ENCODE results near the gene DTWD2.
"Not testable (repeated sequence)": the region's sequence is repeated elsewhere in the genome, so short reads cannot be mapped to it uniquely, and the experiment has no call there.

The DTWD2 gene

DNA sequence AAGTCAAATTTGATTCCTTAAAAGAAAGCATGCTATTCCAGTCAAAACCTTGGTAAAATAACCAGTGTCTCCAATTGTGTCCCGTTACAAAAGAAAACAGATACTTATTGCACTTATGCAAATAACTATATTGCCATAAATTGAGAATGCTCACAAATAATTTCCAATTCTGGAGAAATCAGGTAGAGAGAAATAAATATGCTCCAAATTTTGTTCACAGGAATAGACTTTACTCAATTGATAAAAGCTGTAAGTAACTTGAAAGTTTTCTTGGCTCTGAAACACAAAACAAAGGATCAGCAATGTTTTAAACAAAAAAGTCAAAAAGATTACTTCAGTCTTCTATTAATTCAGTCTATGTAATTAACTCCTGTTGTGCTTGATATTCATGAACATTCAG is 7.8 kb upstream of the DTWD2 start:
- DNase-seq (ENCODE audit: low read depth) = no peak

DNA sequence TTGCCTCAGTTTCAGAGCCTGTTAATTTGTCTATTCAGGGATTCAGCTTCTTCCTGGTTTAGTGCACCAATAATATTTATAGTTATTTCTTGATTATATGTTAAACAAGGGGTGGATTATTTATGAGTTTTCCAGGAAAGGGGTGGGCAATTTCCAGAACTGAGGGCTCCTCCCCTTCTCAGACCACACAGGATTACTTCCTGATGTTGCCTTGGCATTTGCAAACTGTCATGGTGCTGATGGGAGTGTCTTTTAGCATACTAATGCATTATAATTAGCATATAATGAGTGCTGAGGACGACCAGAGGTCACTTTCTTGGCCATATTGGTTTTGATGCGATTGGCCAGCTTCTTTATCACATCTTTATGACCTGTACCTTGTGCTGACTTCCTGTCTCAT is 6.2 kb upstream of the DTWD2 start:
- no peak for DNase-seq (ENCODE audit: low read depth)

DNA sequence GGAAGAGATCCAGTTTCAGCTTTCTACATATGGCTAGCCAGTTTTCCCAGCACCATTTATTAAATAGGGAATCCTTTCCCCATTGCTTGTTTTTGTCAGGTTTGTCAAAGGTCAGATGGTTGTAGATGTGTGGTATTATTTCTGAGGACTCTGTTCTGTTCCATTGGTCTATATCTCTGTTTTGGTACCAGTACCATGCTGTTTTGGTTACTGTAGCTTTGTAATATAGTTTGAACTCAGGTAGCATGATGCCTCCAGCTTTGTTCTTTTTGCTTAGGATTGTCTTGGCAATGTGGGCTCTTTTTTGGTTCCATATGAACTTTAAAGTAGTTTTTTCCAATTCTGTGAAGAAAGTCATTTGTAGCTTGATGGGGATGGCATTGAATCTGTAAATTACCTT is 4.8 kb upstream of the DTWD2 start:
- not testable (repeated sequence) for DNase-seq (ENCODE audit: low read depth)

DNA sequence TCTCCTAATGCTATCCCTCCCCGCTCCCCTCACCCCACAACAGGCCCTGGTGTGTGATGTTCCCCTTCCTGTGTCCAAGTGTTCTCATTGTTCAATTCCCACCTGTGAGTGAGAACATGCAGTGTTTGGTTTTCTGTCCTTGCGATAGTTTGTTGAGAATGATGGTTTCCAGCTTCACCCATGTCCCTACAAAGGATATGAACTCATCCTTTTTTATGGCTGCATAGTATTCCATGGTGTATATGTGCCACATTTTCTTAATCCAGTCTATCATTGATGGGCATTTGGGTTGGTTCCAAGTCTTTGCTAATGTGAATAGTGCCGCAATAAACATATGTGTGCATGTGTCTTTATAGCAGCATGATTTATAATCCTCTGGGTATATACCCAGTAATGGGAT is 3.7 kb upstream of the DTWD2 start:
- DNase-seq (ENCODE audit: low read depth) = not testable (repeated sequence)

DNA sequence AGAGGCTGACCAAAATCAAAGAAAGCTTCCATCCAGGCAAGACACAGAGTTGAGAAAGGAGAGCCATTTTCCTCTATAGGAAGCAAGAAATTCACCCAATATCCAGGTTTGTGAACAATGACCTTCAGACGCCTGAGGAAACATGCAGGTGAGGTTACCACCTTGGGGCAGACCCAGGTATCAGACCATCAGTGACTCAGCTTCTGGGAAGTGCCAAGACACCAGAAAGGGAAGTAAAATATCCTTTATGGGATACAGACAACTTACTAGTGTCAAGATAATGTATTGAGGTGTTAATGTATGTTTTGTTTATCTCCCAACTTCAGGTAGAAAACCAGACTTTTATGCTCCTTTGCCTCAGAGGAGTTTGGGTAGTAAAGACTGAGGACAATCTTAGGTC is 2.2 kb upstream of the DTWD2 start:
- DNase-seq (ENCODE audit: low read depth) = no peak

DNA sequence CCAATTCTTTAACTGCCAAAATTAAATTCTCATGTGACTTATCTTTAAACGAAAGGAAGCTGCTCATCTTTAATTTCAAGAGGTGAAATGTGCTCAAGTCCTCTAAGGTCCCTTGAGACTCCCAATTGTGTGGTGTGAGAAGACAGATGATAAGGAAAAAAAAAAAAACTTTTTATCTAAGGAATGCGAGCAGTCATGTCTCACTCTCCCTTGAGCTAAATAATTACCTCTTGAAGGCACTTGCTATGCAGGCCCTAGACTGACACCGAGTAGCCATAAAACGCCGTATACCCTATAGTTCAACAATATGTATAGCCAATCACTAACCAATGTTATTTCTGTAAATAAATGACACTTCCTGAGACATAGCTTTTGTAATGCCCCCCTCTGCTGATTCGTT is 1.5 kb upstream of the DTWD2 start:
- DNase-seq (ENCODE audit: low read depth) = no peak

DNA sequence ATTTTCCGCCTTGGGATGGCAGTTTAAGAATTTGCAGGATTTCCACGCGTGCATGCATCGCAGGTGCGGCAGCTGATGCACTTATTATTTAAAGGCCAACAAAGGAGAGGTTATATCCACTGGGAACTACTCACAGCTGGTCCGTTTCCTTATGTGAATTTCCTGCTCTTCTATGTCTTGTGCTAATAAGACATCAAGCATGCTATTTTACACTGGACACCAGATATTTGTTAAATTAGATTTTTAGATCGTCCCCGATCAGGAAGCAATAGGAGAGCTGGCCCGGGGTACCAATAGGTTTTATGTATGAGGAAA is 476 bp upstream of the DTWD2 start:
- DNase-seq (ENCODE audit: low read depth) = no peak

DNA sequence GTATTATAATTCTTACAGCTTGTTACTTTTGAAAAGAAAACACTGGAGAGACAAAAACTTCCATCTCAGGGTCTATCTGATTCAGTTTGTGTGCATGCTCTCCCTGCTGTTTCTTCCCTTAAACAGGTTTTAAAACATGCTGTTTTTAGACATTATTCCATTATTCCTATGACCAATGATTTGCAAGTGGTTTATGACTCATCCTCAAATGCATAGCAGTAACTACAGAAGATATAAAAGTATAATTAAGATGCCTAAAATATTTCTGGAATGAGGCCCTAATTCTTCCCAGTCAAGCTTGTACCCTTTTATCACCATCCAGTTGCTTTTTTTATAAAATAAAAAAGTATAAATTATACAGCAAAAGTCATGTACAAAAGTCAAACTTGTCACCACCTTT is 3.7 kb downstream of the DTWD2 start:
- peak; percentile 45 for DNase-seq (ENCODE audit: low read depth)

DNA sequence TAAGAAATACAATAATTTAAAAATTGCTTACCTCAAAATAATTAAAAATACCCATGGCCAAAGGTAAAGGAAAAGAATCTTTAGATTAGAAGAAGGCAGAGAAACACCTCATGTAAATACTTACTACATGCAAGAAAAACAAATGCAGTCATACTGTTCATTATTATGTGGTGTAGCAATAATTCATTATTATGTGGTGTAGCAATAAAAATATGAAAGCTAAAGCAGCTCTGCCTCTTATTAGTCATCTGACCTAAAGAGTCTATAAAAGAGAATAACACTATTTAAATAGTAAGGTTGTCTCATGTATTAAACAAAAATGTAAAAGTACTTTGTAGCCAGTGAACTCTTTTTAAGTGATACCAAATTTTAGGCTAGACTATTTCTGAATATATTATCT is 6.6 kb downstream of the DTWD2 start:
- DNase-seq (ENCODE audit: low read depth) = no peak

DNA sequence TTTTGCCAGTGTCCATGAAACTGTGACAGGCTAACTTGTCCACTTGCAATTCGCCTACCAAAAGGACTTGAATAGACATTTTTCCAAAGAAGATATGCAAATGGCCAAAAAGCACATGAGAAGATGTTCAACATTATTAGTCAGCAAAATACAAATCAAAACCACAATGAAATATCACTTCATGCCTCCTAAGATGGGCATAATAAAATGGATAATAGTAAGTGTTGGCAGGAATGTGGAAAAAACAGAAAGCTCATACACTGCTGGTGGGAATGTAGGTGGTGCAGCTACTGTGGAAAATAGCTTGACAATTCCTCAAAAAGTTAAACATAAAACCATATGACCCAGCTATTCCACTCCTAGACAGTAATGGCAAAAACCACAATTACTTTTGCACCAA is 7.9 kb downstream of the DTWD2 start:
- no peak for DNase-seq (ENCODE audit: low read depth)

DNA sequence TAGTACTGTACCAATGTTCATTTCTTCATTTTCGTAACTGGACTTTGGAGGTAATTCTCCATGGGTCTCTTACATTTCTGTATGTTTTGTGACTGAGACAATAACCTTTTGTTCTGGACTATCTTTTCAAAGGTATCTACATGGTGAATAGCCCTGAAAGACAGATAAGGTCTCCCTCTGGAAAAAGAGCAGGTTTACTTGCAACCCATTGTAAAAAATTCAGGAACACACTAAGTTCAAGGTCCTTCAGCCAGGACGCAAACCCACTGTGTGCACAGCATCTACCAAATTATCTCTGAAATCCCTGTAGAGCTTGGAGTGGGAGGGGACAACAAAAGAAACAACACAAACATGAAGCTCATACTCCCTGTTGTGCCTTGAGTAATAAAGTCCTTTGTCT is 8.3 kb downstream of the DTWD2 start:
- DNase-seq (ENCODE audit: low read depth) = no peak

DNA sequence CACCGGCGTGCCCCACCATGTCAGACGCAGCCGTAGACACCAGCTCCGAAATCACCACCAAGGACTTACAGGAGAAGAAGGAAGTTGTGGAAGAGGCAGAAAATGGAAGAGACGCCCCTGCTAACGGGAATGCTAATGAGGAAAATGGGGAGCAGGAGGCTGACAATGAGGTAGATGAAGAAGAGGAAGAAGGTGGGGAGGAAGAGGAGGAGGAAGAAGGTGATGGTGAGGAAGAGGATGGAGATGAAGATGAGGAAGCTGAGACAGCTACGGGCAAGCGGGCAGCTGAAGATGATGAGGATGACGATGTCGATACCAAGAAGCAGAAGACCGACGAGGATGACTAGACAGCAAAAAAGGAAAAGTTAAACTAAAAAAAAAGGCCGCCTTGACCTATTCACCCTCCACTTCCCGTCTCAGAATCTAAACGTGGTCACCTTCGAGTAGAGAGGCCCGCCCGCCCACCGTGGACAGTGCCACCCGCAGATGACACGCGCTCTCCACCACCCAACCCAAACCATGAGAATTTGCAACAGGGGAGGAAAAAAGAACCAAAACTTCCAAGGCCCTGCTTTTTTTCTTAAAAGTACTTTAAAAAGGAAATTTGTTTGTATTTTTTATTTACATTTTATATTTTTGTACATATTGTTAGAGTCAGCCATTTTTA is 14.4 kb downstream of the DTWD2 start:
- DNase-seq (ENCODE audit: low read depth) = not testable (repeated sequence)

DNA sequence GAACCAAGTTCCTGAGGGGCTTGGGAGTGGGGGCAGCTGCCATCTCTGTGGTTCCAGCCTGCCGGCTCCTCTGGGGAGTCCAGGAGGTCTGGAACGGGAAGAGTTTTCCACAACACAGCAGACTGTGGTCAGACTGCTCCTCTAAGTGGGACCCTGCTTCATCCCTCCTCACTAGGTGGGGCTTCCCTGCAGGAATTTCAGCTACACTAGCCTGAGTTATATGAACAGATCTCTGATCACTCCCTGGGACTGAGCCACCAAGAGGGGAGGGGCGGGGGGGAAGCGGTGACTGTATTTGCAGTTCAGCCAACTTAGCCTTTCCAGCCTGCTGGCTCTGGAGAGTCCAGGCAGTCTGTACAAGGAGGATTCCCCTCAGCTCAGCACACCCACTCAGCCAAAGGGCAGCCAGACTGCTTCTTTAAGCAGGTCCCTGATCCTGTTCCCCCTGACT is 19.4 kb downstream of the DTWD2 start:
- DNase-seq (ENCODE audit: low read depth) = no peak

DNA sequence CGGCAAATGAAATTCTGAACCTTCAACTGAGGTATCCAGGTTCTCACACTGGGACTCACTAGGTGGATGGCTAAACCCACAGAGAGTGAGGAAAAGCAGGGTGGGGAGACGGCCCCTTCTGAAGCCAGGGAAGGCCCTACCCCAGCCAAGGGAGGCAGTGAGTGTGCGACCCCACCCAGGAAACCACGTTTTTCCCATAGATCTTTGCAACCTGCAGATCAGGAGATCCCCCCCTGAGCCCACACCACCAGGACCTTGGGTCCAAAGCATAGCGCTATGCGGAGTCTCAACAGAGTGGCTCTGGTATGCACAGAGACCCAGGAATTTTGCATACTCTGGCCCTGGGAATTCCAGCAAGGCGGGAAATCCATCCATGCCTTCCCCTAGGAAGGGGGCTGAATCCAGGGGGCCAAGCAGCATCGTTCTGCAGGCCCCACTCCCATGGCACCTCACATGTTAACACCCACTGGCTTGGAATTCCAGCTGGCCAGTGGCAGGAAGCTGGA is 19.9 kb downstream of the DTWD2 start:
- no peak for DNase-seq (ENCODE audit: low read depth)

DNA sequence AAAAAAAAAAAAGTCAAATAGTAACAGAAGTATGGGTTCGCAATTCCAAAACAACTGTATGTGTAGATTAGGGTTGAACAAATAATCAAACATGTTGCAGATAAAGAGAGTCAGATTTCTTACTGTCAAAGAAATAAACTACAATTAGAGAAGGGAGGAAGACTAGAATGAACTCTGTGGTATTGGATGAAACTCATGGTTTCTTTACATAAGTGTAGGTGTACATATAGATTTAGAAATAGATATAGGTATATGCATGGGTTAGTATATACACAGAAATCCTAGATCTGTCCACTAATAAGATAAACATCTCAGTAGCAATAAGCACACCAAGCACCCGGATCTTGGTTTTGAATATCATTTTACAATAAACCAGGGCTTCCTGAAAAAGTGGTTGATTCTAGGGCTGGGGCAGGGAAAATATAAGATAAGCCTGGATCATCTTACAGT is 21.3 kb downstream of the DTWD2 start:
- no peak for DNase-seq (ENCODE audit: low read depth)

DNA sequence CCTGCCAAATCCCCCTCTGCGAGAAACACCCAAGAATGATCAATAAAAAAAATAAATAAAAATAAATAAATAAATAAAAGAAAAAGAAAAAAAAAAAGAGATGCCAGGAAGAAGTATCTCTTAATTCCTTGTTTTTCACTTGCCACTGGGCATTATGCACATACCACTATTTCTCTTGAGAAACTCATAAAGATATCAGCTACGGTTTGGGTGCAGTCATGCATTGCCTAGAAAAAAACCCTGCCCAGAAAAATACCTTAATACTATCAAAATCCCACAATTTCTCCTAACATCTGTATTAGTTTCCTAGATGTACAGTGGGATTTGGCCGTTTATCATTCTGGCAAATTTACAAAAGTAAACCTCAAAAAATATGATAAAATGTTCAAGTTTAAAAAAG is 22.5 kb downstream of the DTWD2 start:
- DNase-seq (ENCODE audit: low read depth) = no peak

DNA sequence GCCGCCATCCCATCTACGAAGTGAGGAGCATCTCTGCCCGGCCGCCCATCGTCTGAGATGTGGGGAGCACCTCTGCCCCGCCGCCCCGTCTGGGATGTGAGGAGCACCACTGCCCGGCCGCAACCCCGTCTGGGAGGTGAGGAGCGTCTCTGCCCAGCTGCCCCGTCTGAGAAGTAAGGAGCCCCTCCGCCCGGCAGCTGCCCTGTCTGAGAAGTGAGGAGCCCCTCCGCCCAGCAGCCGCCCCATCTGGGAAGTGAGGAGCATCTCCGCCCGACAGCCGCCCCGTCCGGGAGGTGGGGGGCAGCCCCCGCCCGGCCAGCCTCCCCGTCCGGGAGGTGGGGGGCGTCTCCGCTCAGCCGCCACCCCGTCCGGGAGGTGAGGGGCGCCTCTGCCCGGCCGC is 23.4 kb downstream of the DTWD2 start:
- not testable (repeated sequence) for DNase-seq (ENCODE audit: low read depth)

DNA sequence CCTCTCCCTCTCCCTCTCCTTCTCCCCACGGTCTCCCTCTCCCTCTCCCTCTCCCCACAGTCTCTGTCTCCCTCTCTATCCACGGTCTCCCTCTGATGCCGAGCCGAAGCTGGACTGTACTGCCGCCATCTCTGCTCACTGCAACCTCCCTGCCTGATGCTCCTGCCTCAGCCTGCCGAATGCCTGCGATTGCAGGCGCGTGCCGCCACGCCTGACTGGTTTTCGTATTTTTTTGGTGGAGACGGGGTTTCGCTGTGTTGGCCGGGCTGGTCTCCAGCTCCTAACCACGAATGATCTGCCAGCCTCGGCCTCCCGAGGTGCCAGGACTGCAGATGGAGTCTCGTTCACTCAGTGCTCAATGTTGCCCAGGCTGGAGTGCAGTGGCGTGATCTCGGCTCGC is 24.0 kb downstream of the DTWD2 start:
- not testable (repeated sequence) for DNase-seq (ENCODE audit: low read depth)

DNA sequence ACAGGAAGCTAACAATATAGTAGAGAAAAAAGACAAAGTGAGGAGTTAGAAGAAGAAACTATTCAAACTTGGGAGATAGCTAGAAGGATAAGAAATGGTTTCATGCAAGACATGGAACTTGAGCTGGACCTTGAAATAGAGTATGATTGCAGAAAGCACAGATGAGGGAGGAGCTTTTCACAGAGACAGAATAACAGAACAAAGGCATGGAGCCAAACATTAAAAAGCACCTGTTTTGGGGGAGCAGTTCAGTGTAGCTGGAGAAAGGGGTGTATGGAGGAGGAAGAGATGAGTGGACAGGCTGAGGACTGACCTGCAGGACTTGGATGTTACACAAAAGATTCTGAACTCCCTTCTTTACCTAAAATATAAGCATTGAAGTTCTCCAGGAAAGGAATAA is 25.2 kb downstream of the DTWD2 start:
- DNase-seq (ENCODE audit: low read depth) = no peak

DNA sequence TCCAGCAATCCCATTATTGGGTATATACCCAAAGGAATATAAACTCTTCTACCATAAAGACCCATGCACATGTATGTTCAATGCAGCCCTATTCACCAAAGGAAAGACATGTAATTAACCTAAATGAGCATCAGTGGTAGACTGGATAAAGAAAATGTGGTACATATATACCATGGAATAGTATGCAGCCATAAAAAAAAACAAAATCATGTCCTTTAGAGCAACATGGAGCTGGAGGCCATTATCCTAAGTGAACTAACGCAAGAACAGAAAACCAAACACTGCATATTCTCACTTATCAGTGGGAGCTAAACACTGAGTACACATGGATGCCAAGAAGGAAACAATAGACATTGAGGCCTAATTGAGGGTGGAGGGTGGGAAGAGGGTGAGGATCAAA is 27.8 kb downstream of the DTWD2 start:
- no peak for DNase-seq (ENCODE audit: low read depth)

DNA sequence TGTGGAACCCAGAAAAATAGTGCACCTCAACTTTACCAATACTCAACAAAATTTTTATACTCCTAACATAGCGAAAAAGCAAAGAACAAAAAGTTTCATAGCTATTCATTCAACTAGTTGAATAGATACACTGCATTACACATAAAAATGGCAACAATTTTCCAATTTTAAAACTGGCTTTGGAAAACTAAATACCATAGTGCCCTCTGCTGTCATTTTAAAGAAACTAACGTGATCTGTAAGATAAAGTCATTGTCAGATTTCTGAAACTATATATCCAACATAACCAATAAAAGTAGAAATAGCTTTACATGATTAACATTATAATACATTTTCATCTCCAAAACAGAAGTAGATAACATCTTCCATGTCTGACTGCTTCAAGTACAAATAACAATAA is 31.6 kb downstream of the DTWD2 start:
- DNase-seq (ENCODE audit: low read depth) = peak; percentile 1

DNA sequence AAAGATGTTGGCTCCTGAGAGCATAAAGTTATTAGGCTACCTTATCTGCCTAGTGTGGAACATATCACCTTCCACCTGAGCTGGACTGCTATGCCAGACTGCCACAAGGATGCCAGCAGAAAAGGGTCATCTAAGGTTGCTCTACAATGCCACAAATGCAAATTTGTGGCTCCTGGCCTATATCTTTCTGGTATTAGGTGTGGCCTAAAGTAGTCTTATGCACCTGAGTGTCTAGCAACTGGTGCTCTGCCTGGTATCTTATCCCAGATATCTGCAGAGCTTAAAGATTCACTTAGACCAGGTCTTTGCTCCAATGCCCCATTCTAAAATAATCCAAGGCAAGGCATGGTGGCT is 34.7 kb downstream of the DTWD2 start:
- DNase-seq (ENCODE audit: low read depth) = no peak

DNA sequence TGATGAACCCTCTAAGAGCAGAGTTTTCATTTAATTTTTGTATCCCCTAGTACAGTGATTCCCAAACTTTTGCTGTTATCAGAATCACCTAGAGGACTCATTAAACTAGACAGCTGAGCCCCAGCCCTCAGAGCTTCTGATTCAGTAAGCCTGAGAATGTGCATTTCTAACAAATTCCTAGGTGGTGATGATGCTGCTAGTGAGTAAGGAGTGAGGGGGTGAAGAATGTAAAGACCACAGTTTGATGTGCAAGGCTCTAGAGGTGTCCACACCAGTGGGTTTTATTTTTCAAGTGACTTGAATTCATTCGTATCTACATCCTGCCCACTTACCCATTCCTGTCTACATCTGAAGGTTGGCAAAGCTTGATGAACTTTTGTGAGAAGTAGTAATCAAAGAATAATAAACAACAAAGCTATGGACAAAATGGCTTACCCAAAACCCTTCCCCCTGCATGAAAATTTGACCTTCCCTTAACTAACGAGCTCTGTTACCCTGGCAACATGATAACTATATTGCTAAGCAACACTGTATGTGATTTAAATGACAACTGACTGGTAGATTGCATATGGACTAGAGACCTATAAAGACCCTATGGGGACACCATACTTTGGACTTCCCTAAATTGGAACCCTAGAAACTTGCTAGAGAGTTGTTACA is 35.2 kb downstream of the DTWD2 start:
- DNase-seq (ENCODE audit: low read depth) = no peak

DNA sequence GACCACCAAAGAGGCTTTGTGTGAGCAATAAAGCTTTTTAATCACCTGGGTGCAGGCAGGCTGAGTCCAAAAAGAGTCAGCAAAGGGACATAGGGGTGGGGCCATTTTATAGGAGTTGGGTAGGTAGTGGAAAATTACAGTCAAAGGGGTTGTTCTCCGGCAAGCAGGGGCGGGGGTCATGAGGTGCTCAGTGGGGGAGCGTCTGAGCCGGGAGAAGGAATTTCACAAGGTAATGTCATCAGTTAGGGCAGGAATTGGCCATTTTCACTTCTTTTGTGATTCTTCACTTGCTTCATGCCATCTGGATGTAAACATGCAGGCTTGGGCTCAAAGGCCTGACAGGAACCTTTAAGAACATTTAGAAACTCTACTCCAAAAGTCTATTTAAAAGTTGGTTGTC is 36.0 kb downstream of the DTWD2 start:
- DNase-seq (ENCODE audit: low read depth) = not testable (repeated sequence)
